NCI-H1436 treated with DMSO at 0.1 percent for 48 hours (cell line): ENCODE results near the gene PLXNA4.
"Not testable (repeated sequence)": the region's sequence is repeated elsewhere in the genome, so short reads cannot be mapped to it uniquely, and the experiment has no call there.

Experiments used
- DNase-seq: peaks from one replicate; lab custom pipeline; 2025; lab: John Stamatoyannopoulos, UW

The PLXNA4 gene

GRCh38 chr7:132575982-132576720 is at the start of gene PLXNA4:
PLXNA4 (minus strand) TSS chr7:132576470; CDS start chr7:132508693, 67,777 bp downstream.
- DNase-seq = no peak

GRCh38 chr7:132625651-132626050 is 49.4 kb upstream of the PLXNA4 start:
- no peak for DNase-seq

GRCh38 chr7:132622081-132622480 is 45.8 kb upstream of the PLXNA4 start:
- DNase-seq = no peak

- no peak for DNase-seq
These were observed 43.7 kb upstream of the PLXNA4 start for GRCh38 chr7:132619967-132620366.

GRCh38 chr7:132618956-132619305 is 42.7 kb upstream of the PLXNA4 start:
- no peak for DNase-seq

- DNase-seq = no peak
These were observed 42.1 kb upstream of the PLXNA4 start for GRCh38 chr7:132618271-132618955.

GRCh38 chr7:132614428-132615318 is 38.4 kb upstream of the PLXNA4 start:
- DNase-seq = no peak

GRCh38 chr7:132613737-132614136 is 37.5 kb upstream of the PLXNA4 start:
- no peak for DNase-seq

GRCh38 chr7:132610995-132611394 is 34.7 kb upstream of the PLXNA4 start:
- DNase-seq = no peak

- DNase-seq = no peak
These were observed 33.7 kb upstream of the PLXNA4 start for GRCh38 chr7:132609906-132610520.

GRCh38 chr7:132609222-132609621 is 33.0 kb upstream of the PLXNA4 start:
- no peak for DNase-seq

GRCh38 chr7:132608523-132608922 is 32.3 kb upstream of the PLXNA4 start:
- no peak for DNase-seq

- no peak for DNase-seq
These were observed 31.4 kb upstream of the PLXNA4 start for GRCh38 chr7:132607656-132608055.

- DNase-seq = no peak
These were observed 27.9 kb upstream of the PLXNA4 start for GRCh38 chr7:132604121-132604520.

- no peak for DNase-seq
These were observed 27.1 kb upstream of the PLXNA4 start for GRCh38 chr7:132603220-132603833.

- no peak for DNase-seq
These were observed 25.5 kb upstream of the PLXNA4 start for GRCh38 chr7:132601783-132602182.

- no peak for DNase-seq
These were observed 20.3 kb upstream of the PLXNA4 start for GRCh38 chr7:132596588-132596987.

GRCh38 chr7:132594741-132595140 is 18.5 kb upstream of the PLXNA4 start:
- DNase-seq = not testable (repeated sequence)

GRCh38 chr7:132592936-132593335 is 16.7 kb upstream of the PLXNA4 start:
- no peak for DNase-seq

- no peak for DNase-seq
These were observed 16.1 kb upstream of the PLXNA4 start for GRCh38 chr7:132592231-132592920.

- DNase-seq = no peak
These were observed 13.9 kb upstream of the PLXNA4 start for GRCh38 chr7:132590162-132590561.
